Activated T-cell treated with anti-CD3 and anti-CD28 coated beads, Interleukin-2, amount 50 U/mL, for 24 hours (primary cell): ENCODE data around the gene PRKCE.

Source experiments
- DNase-seq: peaks from one replicate; pipeline ENCODE4 v3.0.0-alpha.2; 2020
- H3K27ac Mint-ChIP-seq: 2 replicates; pipeline ENCODE4 v1.8.0; 2020; ENCODE audit warnings: mild to moderate bottlenecking, mixed read lengths
- H3K27me3 Mint-ChIP-seq: 2 replicates; pipeline ENCODE4 v1.8.0; 2020; ENCODE audit warnings: mixed read lengths
- H3K36me3 Mint-ChIP-seq: 2 replicates; pipeline ENCODE4 v1.8.0; 2020; ENCODE audit warnings: low read depth, mixed read lengths
- H3K4me1 Mint-ChIP-seq: 2 replicates; pipeline ENCODE4 v1.8.0; 2020; ENCODE audit warnings: low read depth, mixed read lengths
- H3K4me3 Mint-ChIP-seq: 2 replicates; pipeline ENCODE4 v1.8.0; 2020; ENCODE audit warnings: mild to moderate bottlenecking, moderate library complexity, mixed read lengths
- H3K9me3 Mint-ChIP-seq: 2 replicates; pipeline ENCODE4 v1.8.0; 2020; ENCODE audit warnings: mixed read lengths

The PRKCE gene

GRCh38 chr2:45984896-45985473 lies 333.5 kb downstream of the PRKCE start:
- Mint-ChIP-seq H3K27ac (no peak overlapping the region), H3K9me3 (no peaks in the 10 kb centered on the region), H3K36me3 (peaks cover 6% of the 10 kb centered on the region), H3K4me1 (no peaks in the 10 kb centered on the region), H3K27me3 (no peaks in the 10 kb centered on the region), H3K4me3 (no peak overlapping the region)
- no peak for DNase-seq

DNA sequence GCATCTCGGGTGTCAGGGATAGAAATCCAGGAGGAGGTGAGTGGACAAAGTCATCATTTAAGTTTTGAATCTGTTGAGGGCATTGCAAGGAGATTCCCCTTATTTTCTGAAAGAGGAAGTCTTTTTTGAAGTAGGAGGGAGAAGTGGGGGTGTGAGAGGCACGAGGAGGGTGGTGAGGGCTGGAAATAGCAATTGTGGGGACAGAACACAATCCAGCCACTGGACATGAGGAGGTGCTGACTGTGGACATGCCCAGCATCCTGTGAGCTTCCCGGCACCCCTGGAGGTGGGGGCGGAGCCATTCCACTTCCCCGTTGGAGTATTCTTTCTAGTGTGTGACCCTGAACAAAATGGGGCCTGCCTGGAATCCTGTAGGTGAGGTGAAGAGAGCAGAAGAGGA lies 335.0 kb downstream of the PRKCE start:
- DNase-seq: no peak
- H3K36me3 Mint-ChIP-seq: peaks cover 2% of the 10 kb centered on the region
- H3K4me3 Mint-ChIP-seq: no peak overlapping the region
- H3K27ac Mint-ChIP-seq: no peak overlapping the region
- H3K9me3 Mint-ChIP-seq: no peaks in the 10 kb centered on the region
- H3K27me3 Mint-ChIP-seq: no peaks in the 10 kb centered on the region
- H3K4me1 Mint-ChIP-seq: no peaks in the 10 kb centered on the region

DNA sequence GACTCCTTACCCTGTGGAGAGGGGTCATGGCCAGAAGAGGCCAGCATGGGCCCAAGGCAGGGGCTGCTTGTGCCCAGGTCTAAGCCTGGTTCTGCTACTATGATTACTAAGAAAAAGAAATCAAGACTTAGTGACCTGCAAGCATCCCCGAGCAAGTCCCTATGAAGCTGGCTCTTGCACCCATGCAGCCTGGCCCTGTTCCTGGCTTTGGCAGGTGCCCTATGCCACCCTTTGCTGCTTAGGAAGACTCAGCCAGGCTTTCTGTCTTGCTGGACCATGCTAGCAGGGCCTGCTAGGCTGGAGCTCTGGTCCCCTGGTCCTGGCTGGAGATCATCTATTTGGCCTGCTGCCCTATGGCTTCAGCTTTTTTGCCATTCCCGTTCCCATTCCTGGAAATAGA lies 336.4 kb downstream of the PRKCE start:
- Mint-ChIP-seq H3K27ac (no peak overlapping the region), H3K27me3 (no peaks in the 10 kb centered on the region), H3K4me3 (no peak overlapping the region), H3K4me1 (peaks cover 1% of the 10 kb centered on the region), H3K36me3 (peaks cover 2% of the 10 kb centered on the region), H3K9me3 (no peaks in the 10 kb centered on the region)
- no peak for DNase-seq

GRCh38 chr2:45988879-45989278 lies 337.4 kb downstream of the PRKCE start:
- Mint-ChIP-seq H3K4me3 (no peak overlapping the region), H3K27ac (no peak overlapping the region), H3K36me3 (peaks cover 2% of the 10 kb centered on the region), H3K4me1 (peaks cover 7% of the 10 kb centered on the region), H3K9me3 (no peaks in the 10 kb centered on the region), H3K27me3 (no peaks in the 10 kb centered on the region)
- no peak for DNase-seq

GRCh38 chr2:45990131-45990530 lies 338.7 kb downstream of the PRKCE start:
- no peak for DNase-seq
- H3K27ac Mint-ChIP-seq: no peak overlapping the region
- H3K4me3 Mint-ChIP-seq: no peak overlapping the region
- peaks cover 10% of the 10 kb centered on the region for H3K4me1 Mint-ChIP-seq
- H3K9me3 Mint-ChIP-seq: no peaks in the 10 kb centered on the region
- H3K36me3 Mint-ChIP-seq: peaks cover 2% of the 10 kb centered on the region
- no peaks in the 10 kb centered on the region for H3K27me3 Mint-ChIP-seq

DNA sequence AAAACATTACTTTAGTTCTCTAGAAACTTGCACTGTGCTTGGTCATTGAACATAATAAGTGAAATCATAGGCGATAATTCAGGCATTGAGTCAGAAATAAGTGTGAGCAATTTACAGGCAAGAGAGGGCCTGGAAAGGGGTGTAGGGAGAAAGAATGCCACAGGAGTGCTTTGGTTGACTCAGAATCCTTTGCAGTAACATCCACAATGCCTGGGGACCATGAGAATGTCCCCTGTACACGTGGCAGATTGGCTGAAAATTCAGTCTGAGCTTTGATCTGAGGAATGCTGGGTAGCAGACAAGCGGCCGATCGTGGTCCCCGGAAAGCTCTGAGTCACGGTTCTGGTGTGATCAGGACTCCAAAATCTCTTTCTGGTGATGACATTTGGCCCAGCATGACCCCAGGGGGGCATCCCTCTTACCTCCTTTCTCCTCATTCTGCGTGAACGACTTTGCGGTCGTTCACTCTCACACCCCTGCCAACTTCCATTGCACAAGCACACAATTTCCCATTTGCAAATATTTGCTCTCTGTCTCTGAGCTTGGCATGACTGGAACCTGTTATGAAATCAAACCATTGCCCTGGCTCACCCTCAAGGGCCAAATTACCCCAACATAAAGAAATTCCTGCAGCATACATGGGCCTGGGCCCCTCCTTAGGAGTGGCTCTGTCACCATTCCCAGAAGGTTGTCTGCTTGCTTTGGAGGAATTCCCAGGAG lies 340.7 kb downstream of the PRKCE start:
- no peaks in the 10 kb centered on the region for H3K9me3 Mint-ChIP-seq
- no peak overlapping the region for H3K4me3 Mint-ChIP-seq
- DNase-seq: no peak
- peaks cover 10% of the 10 kb centered on the region for H3K4me1 Mint-ChIP-seq
- no peaks in the 10 kb centered on the region for H3K27me3 Mint-ChIP-seq
- H3K27ac Mint-ChIP-seq: no peak overlapping the region
- H3K36me3 Mint-ChIP-seq: peaks cover 2% of the 10 kb centered on the region

DNA sequence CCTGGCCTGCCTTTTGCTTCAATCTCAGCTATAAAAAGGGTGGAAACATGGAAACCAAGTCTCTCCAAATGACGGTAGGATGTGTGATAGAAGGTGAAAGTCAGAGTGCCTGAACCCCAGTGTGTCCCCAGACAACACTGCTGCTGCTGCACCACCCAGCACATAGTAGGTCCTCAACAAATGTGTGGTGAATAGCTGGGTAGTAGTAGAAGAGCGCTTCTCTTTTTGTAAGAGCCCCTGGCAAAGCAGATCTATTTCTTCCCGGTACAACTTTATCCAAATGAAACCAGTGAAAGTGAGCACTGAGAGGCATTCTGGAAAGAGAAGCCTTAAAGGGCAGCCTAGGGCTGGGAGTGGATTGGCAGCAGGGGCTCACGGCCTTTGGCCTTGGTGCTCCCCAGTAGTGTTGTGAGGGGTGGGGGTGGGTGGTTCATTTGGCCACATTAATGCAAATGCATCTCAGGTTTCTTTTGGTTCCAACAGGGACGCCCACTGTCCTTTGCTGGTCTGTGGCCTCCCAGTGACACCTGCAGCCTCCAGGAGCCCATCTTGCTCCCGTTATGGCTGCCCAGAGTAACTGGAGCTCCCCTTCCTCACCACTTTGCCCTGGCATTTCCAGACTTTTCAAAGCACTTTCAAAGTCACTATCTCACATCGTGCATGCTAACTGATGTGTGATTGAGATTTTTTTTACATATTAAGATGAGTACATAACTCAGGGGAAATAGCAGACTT lies 341.4 kb downstream of the PRKCE start:
- Mint-ChIP-seq H3K4me3 (no peak overlapping the region), H3K36me3 (peaks cover 2% of the 10 kb centered on the region), H3K27ac (no peak overlapping the region), H3K27me3 (no peaks in the 10 kb centered on the region), H3K4me1 (peaks cover 10% of the 10 kb centered on the region), H3K9me3 (no peaks in the 10 kb centered on the region)
- DNase-seq: no peak

DNA sequence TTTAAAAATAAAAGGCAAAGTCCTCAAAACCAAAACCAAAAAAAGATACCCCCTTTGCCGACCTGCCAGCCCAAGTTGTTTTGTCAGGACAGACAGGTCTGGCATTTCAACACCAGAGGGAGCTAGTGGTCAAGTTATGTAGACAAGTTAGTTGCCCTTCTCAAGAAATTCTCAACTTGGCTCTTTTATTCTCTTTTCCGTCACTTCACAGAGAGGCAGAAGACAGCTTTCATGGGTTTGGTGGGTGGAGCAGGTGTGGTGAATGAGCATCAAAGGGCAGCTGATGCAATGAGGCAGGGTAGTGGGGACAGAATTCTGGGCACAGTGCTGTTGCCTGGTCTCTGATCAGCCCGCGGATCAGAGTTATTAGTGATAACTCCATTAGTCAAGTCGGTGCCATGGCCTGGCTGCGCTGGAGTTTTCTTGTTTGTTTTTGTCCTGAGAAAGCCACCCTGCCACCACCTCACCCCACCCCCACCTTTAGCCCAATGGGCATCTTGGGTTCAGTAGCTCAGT lies 342.1 kb downstream of the PRKCE start:
- no peaks in the 10 kb centered on the region for H3K9me3 Mint-ChIP-seq
- peak overlapping the region; percentile 79 for H3K27ac Mint-ChIP-seq
- peaks cover 10% of the 10 kb centered on the region for H3K4me1 Mint-ChIP-seq
- H3K27me3 Mint-ChIP-seq: no peaks in the 10 kb centered on the region
- peaks cover 2% of the 10 kb centered on the region for H3K36me3 Mint-ChIP-seq
- peak; percentile 54 for DNase-seq
- H3K4me3 Mint-ChIP-seq: no peak overlapping the region

DNA sequence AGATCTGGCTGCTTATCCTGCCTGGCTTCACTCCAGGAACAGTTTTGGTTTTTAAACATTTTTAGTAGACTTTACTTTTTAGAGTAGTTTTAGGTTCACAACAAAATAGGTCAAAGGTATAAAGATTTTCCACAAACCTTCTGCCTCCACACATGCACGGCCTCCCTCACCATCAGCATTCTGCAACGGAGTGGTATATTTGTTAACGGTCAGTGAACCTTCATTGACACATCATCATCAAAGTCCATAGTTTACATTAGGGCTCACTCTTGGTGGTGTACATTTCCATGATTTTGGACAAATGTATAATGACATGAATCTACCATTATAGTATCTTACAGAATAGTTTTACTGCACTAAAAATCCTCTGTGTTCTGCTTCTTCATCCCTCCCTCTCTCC lies 342.6 kb downstream of the PRKCE start:
- H3K27ac Mint-ChIP-seq: no peak overlapping the region
- DNase-seq: no peak
- no peaks in the 10 kb centered on the region for H3K9me3 Mint-ChIP-seq
- H3K36me3 Mint-ChIP-seq: no peaks in the 10 kb centered on the region
- H3K4me3 Mint-ChIP-seq: no peak overlapping the region
- H3K4me1 Mint-ChIP-seq: peaks cover 10% of the 10 kb centered on the region
- H3K27me3 Mint-ChIP-seq: no peaks in the 10 kb centered on the region

GRCh38 chr2:46000660-46001059 lies 349.2 kb downstream of the PRKCE start:
- H3K27ac Mint-ChIP-seq: no peak overlapping the region
- H3K36me3 Mint-ChIP-seq: peaks cover 15% of the 10 kb centered on the region
- no peak for DNase-seq
- H3K4me3 Mint-ChIP-seq: no peak overlapping the region
- no peaks in the 10 kb centered on the region for H3K9me3 Mint-ChIP-seq
- H3K27me3 Mint-ChIP-seq: no peaks in the 10 kb centered on the region
- no peaks in the 10 kb centered on the region for H3K4me1 Mint-ChIP-seq

DNA sequence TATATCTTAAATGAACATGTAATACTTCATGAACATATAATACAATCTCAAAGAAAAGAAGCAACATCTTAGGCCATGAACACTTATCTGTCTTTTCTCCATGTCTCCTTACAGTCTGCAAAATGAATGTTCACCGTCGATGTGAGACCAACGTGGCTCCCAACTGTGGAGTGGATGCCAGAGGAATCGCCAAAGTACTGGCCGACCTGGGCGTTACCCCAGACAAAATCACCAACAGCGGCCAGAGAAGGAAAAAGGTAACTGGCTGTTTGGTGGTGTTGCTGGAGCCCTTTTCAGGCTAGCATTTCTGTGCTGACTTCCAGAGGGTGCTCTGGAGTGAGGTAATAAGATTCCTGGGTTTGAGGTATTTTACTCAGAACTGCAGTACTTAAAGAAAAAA lies 349.8 kb downstream of the PRKCE start:
- no peaks in the 10 kb centered on the region for H3K27me3 Mint-ChIP-seq
- H3K9me3 Mint-ChIP-seq: no peaks in the 10 kb centered on the region
- no peak for DNase-seq
- no peaks in the 10 kb centered on the region for H3K4me1 Mint-ChIP-seq
- no peak overlapping the region for H3K4me3 Mint-ChIP-seq
- peaks cover 18% of the 10 kb centered on the region for H3K36me3 Mint-ChIP-seq
- H3K27ac Mint-ChIP-seq: no peak overlapping the region

- no peak overlapping the region for H3K27ac Mint-ChIP-seq
- no peak overlapping the region for H3K4me3 Mint-ChIP-seq
- no peaks in the 10 kb centered on the region for H3K27me3 Mint-ChIP-seq
- no peaks in the 10 kb centered on the region for H3K9me3 Mint-ChIP-seq
- DNase-seq: no peak
- H3K4me1 Mint-ChIP-seq: no peaks in the 10 kb centered on the region
- peaks cover 20% of the 10 kb centered on the region for H3K36me3 Mint-ChIP-seq
Observed at GRCh38 chr2:46001741-46002506, 350.4 kb downstream of the PRKCE start.

GRCh38 chr2:46002507-46002883 lies 351.0 kb downstream of the PRKCE start:
- H3K9me3 Mint-ChIP-seq: no peaks in the 10 kb centered on the region
- H3K4me3 Mint-ChIP-seq: no peak overlapping the region
- no peak overlapping the region for H3K27ac Mint-ChIP-seq
- H3K27me3 Mint-ChIP-seq: no peaks in the 10 kb centered on the region
- H3K4me1 Mint-ChIP-seq: no peaks in the 10 kb centered on the region
- peaks cover 20% of the 10 kb centered on the region for H3K36me3 Mint-ChIP-seq
- no peak for DNase-seq

- no peak for DNase-seq
- no peaks in the 10 kb centered on the region for H3K27me3 Mint-ChIP-seq
- H3K36me3 Mint-ChIP-seq: peaks cover 25% of the 10 kb centered on the region
- H3K9me3 Mint-ChIP-seq: no peaks in the 10 kb centered on the region
- H3K4me1 Mint-ChIP-seq: no peaks in the 10 kb centered on the region
- H3K4me3 Mint-ChIP-seq: no peak overlapping the region
- no peak overlapping the region for H3K27ac Mint-ChIP-seq
Observed at GRCh38 chr2:46002947-46003346, 351.5 kb downstream of the PRKCE start.
